CD14-positive monocyte (primary cell): ENCODE measurements around the gene RAPH1. TPM values are rescaled to one million over a fixed set of nuclear protein-coding genes. Genes with fewer than 3 reads are reported as not detected.
"Not testable (repeated sequence)": the region's sequence is repeated elsewhere in the genome, so short reads cannot be mapped to it uniquely, and the experiment has no call there.

Experiments used
- DNase-seq, 3 donors: peaks; one replicate each; pipeline ENCODE4 v3.0.0-alpha.2; 2011 to 2022
- H2AFZ ChIP-seq: 2 replicates; pipeline ENCODE4 v1.6.0; 2012; ENCODE audit warnings: mild to moderate bottlenecking, low read depth, low read length, inconsistent platforms; ENCODE audit not compliant: insufficient read depth, poor library complexity, severe bottlenecking
- H3K27ac ChIP-seq, 2 donors: 1 replicate in 1 of 2; 2 replicates in 1 of 2; pipeline ENCODE4 v1.5.1; 2012 to 2013; ENCODE audit warnings: low read length in 2 of 2, control low read depth in 1 of 2, inconsistent platforms in 1 of 2, low read depth in 1 of 2, mild to moderate bottlenecking in 1 of 2
- H3K27me3 ChIP-seq, 2 donors: one replicate each; pipeline versions ENCODE4 v1.6.0 to v1.6.1; 2011 to 2013; ENCODE audit warnings: low read length in 2 of 2; ENCODE audit not compliant: control insufficient read depth in 2 of 2, insufficient read depth in 2 of 2
- H3K36me3 ChIP-seq, 2 donors: replicated peaks in 1 of 2; 1 replicate in 1 of 2; 2 replicates in 1 of 2; pipeline versions ENCODE4 v1.5.1 to v1.6.1; 2012 to 2013; ENCODE audit warnings: low read length in 2 of 2, control low read depth in 1 of 2, inconsistent platforms in 1 of 2, mild to moderate bottlenecking in 1 of 2; ENCODE audit not compliant: insufficient read depth in 2 of 2, control insufficient read depth in 1 of 2
- H3K4me1 ChIP-seq, 2 donors: 1 replicate in 1 of 2; 2 replicates in 1 of 2; pipeline versions ENCODE4 v1.5.1 to v1.6.1; 2012 to 2013; ENCODE audit warnings: low read length in 2 of 2, control low read depth in 1 of 2, inconsistent platforms in 1 of 2, mild to moderate bottlenecking in 1 of 2, moderate library complexity in 1 of 2; ENCODE audit not compliant: insufficient read depth in 2 of 2, control insufficient read depth in 1 of 2
- H3K4me2 ChIP-seq: replicated peaks from 2 replicates; pipeline ENCODE3; 2012; ENCODE audit warnings: low read length, moderate library complexity, mild to moderate bottlenecking; ENCODE audit not compliant: poor library complexity, severe bottlenecking; ENCODE audit errors: extremely low read depth
- H3K4me3 ChIP-seq, 3 experiments: fragments of 200-600 bp in 1 of 3; sonication (generic) in 1 of 3; replicated peaks in 1 of 3; 1 replicate in 2 of 3; 2 replicates in 1 of 3; pipeline ENCODE4 v1.5.1; 2011 to 2013; ENCODE audit warnings: low read length in 3 of 3, mild to moderate bottlenecking in 3 of 3, control low read depth in 2 of 3, low read depth in 2 of 3, inconsistent platforms in 1 of 3, moderate library complexity in 1 of 3
- H3K79me2 ChIP-seq: 2 replicates; pipeline ENCODE4 v1.6.0; 2012; ENCODE audit warnings: mild to moderate bottlenecking, control low read depth, inconsistent platforms, low read length, moderate library complexity; ENCODE audit not compliant: insufficient read depth
- H3K9ac ChIP-seq: 2 replicates; pipeline ENCODE4 v1.6.0; 2017; ENCODE audit warnings: low read length, mild to moderate bottlenecking; ENCODE audit not compliant: insufficient read depth, poor library complexity, severe bottlenecking
- H3K9me3 ChIP-seq, 2 donors: replicated peaks in 1 of 2; 1 replicate in 1 of 2; 2 replicates in 1 of 2; pipeline versions ENCODE4 v1.5.1 to v1.6.1; 2012 to 2013; ENCODE audit warnings: low read length in 2 of 2, control low read depth in 1 of 2; ENCODE audit not compliant: control insufficient read depth in 1 of 2, insufficient read depth in 1 of 2
- H4K20me1 ChIP-seq: 2 replicates; pipeline ENCODE4 v1.6.0; 2012; ENCODE audit warnings: mild to moderate bottlenecking, low read length, control low read depth, moderate library complexity; ENCODE audit not compliant: insufficient read depth
- H3K27ac Mint-ChIP-seq, 7 donors: one replicate each; pipeline ENCODE4 v1.8.0; 2020; ENCODE audit warnings: mild to moderate bottlenecking in 7 of 7, mixed read lengths in 7 of 7, moderate library complexity in 6 of 7, inconsistent platforms in 2 of 7
- H3K27me3 Mint-ChIP-seq, 3 donors: one replicate each; pipeline ENCODE4 v1.8.0; 2021 to 2022; ENCODE audit warnings: low read depth in 3 of 3, mild to moderate bottlenecking in 3 of 3, mixed read lengths in 3 of 3, moderate library complexity in 3 of 3, inconsistent platforms in 1 of 3
- H3K36me3 Mint-ChIP-seq, 2 donors: one replicate each; pipeline ENCODE4 v1.8.0; 2020; ENCODE audit warnings: mixed read lengths in 2 of 2, inconsistent platforms in 1 of 2, mild to moderate bottlenecking in 1 of 2
- H3K4me1 Mint-ChIP-seq: one replicate; pipeline ENCODE4 v1.8.0; 2020; ENCODE audit warnings: mild to moderate bottlenecking, mixed read lengths
- H3K4me3 Mint-ChIP-seq, 2 donors: one replicate each; pipeline ENCODE4 v1.8.0; 2020; ENCODE audit warnings: mild to moderate bottlenecking in 2 of 2, mixed read lengths in 2 of 2, moderate library complexity in 1 of 2
- H3K9me3 Mint-ChIP-seq, 7 donors: one replicate each; pipeline ENCODE4 v1.8.0; 2020 to 2022; ENCODE audit warnings: mixed read lengths in 7 of 7, mild to moderate bottlenecking in 6 of 7, moderate library complexity in 6 of 7, inconsistent platforms in 2 of 7
- WGBS: methylation state at CpG from one replicate; pipeline ENCODE4 v1.1.5; 2013; ENCODE audit warnings: missing lambda C conversion rate; ENCODE audit not compliant: insufficient coverage; 5-methylcytosine and 5-hydroxymethylcytosine counted together
- intact Hi-C, 2 donors: fragments of 100-400 bp; cut with micrococcal nuclease; formaldehyde crosslinking; loops; one replicate each; pipeline versions ENCODE4 v1.15.0 to v1.15.1; 2023
- polyA plus RNA-seq, 3 donors: library from polyadenylated mRNA; depleted of rRNA in 1 of 3; unstranded in 2 of 3; stranded (reverse) in 1 of 3; fragments of 300-500 nt in 2 of 3; fragments of >200 nt in 1 of 3; fragmentation: Illumina TruSeq in 2 of 3; gene quantifications; 1 replicate in 2 of 3; 2 replicates in 1 of 3; pipeline ENCODE4 v1.2.3, GENCODE V29; 2012 to 2021
- TF ChIP-seq, protein P1 (sequence below): fragments of 200-600 bp; IDR thresholded peaks from one replicate; pipeline ENCODE4 v1.8.0; 2022; ENCODE audit warnings: antibody characterized with exemption, mild to moderate bottlenecking

The RAPH1 gene
- polyA plus RNA-seq, 3 donors: 3.8 to 5.1 (median 4.5) TPM

DNA sequence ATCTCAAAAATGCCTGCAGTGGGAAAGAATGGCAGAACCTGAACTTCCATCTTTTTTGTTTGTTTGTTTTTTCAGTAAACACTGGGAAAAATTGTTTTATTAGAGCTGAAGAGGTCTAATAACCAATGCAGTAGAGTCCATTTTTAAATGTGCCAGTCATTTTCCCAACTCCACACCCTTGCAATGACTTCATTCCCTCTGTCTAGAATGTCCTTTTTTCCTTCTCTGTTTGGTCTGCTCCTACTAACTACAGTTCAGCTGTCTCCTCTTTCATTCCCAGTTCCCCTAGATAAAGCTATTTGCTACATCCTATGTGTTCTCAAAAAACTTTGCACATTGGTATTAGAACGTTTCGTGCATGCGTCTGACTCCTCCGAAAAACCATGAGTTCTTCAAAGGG, 9.3 kb upstream of the RAPH1 start:
- peaks cover 12 to 32% (median 16%) of the 10 kb centered on the region in 3 donors for H3K27me3 Mint-ChIP-seq
- TF ChIP-seq, protein P1, sequence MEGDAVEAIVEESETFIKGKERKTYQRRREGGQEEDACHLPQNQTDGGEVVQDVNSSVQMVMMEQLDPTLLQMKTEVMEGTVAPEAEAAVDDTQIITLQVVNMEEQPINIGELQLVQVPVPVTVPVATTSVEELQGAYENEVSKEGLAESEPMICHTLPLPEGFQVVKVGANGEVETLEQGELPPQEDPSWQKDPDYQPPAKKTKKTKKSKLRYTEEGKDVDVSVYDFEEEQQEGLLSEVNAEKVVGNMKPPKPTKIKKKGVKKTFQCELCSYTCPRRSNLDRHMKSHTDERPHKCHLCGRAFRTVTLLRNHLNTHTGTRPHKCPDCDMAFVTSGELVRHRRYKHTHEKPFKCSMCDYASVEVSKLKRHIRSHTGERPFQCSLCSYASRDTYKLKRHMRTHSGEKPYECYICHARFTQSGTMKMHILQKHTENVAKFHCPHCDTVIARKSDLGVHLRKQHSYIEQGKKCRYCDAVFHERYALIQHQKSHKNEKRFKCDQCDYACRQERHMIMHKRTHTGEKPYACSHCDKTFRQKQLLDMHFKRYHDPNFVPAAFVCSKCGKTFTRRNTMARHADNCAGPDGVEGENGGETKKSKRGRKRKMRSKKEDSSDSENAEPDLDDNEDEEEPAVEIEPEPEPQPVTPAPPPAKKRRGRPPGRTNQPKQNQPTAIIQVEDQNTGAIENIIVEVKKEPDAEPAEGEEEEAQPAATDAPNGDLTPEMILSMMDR: no peak

DNA sequence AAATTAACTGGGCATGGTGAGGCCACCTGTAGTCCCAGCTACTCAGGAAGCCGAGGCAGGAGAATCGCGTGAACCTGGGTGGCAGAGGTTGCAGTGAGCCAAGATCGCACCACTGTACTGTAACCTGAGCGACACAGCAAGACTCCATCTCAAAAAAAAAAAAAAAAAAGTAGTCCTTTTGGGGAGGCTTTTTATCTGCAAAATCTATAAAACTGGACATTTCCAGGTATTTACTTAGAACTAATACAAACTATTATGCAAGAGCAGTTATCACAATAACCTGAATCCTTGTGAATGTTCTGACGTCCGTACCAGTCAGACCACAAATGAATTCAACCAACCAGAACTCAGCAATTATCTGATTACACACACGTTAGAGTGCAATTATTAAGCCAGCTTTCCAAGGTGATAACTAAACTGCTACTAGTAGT, 8.8 kb upstream of the RAPH1 start:
- Histone ChIP-seq H3K9ac (no peak overlapping the region), H3K4me1 (no peaks in the 10 kb centered on the region), H3K27ac (no peak overlapping the region), H4K20me1 (no peaks in the 10 kb centered on the region), H3K27me3 (peaks cover 5 to 6% of the 10 kb centered on the region in 2 donors), H2AFZ (no peak overlapping the region), H3K79me2 (no peaks in the 10 kb centered on the region), H3K9me3 (peaks cover 0 to 3% of the 10 kb centered on the region in 2 donors), H3K4me2 (no peak overlapping the region), H3K4me3 (no peak overlapping the region), H3K36me3 (no peaks in the 10 kb centered on the region)
- H3K27ac Mint-ChIP-seq: no peak overlapping the region
- intact Hi-C loops: no loop called here
- no peak overlapping the region for H3K4me3 Mint-ChIP-seq
- H3K9me3 Mint-ChIP-seq: peaks cover 0 to 4% (median 0%) of the 10 kb centered on the region in 7 donors
- WGBS: 90% methylated on average over 4 of the region's 8 CpGs
- no peaks in the 10 kb centered on the region for H3K36me3 Mint-ChIP-seq
- TF ChIP-seq, protein P1: no peak
- peaks cover 14 to 34% (median 16%) of the 10 kb centered on the region in 3 donors for H3K27me3 Mint-ChIP-seq
- H3K4me1 Mint-ChIP-seq: no peaks in the 10 kb centered on the region
- no peak for DNase-seq

More for the DNA sequence above, 9.3 kb upstream of the RAPH1 start:
- Histone ChIP-seq H3K79me2 (no peaks in the 10 kb centered on the region), H4K20me1 (no peaks in the 10 kb centered on the region), H3K9me3 (no peaks in the 10 kb centered on the region), H3K4me3 (no peak overlapping the region), H2AFZ (no peak overlapping the region), H3K9ac (no peak overlapping the region), H3K27ac (no peak overlapping the region), H3K36me3 (no peaks in the 10 kb centered on the region), H3K4me1 (no peaks in the 10 kb centered on the region), H3K4me2 (no peak overlapping the region), H3K27me3 (peaks cover under 1% of the 10 kb centered on the region in 2 donors)
- Mint-ChIP-seq H3K4me1 (no peaks in the 10 kb centered on the region), H3K36me3 (no peaks in the 10 kb centered on the region), H3K9me3 (peaks cover 0 to 4% (median 0%) of the 10 kb centered on the region in 7 donors), H3K27ac (no peak overlapping the region), H3K4me3 (no peak overlapping the region)
- no CpG with 5 or more reads among the region's 4 CpGs for whole genome bisulfite sequencing
- no peak for DNase-seq
- intact Hi-C loops: no loop called here

DNA sequence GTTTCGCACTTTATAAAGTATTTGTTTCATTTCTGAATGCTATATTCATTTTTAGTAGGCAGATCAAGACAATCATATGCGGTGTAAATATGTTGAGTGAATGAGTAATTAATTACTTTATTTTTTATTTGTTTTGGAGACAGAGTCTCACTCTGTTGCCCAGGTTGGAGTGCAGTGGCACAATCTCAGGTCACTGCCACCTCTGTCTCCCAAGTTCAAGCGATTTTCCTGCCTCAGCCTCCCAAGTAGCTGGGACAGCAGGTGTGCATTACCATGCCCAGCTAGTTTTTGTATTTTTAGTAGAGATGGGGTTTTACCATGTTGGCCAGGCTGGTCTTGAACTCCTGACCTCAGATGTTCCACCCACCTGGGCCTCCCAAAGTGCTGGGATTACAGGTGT, 5.5 kb upstream of the RAPH1 start:
- H3K4me1 Mint-ChIP-seq, H3K79me2 ChIP-seq, intact Hi-C loops, H3K27ac Mint-ChIP-seq, H3K4me1 ChIP-seq, H4K20me1 ChIP-seq, H3K4me3 ChIP-seq, H3K4me2 ChIP-seq, H3K27ac ChIP-seq, DNase-seq, H3K9ac ChIP-seq, H3K36me3 ChIP-seq, H3K4me3 Mint-ChIP-seq, H3K36me3 Mint-ChIP-seq, H2AFZ ChIP-seq: not testable (repeated sequence)
- Histone ChIP-seq H3K27me3 (peaks cover 22 to 25% of the 10 kb centered on the region in 2 donors), H3K9me3 (peaks cover 2 to 22% of the 10 kb centered on the region in 2 donors)
- WGBS: 100% methylated on average over 1 of the region's 3 CpGs
- peaks cover 7 to 23% (median 19%) of the 10 kb centered on the region in 7 donors for H3K9me3 Mint-ChIP-seq
- peaks cover 27 to 50% (median 32%) of the 10 kb centered on the region in 3 donors for H3K27me3 Mint-ChIP-seq
